Coronary artery (tissue), 2 donors: Measurements from ENCODE around the gene KRT14.
"Not testable (repeated sequence)": the region's sequence is repeated elsewhere in the genome, so short reads cannot be mapped to it uniquely, and the experiment has no call there.

ENCODE experiments used
- DNase-seq: peaks from one replicate; pipeline ENCODE4 v3.0.0-alpha.2; 2017; ENCODE audit warnings: low spot score
- H3K27ac ChIP-seq, 2 donors: fragments of 200-600 bp; sonication (generic); one replicate each; pipeline ENCODE4 v1.5.1; 2016 to 2019
- H3K4me3 ChIP-seq: fragments of 200-600 bp; sonication (generic); 2 replicates; pipeline ENCODE4 v1.5.1; 2016; ENCODE audit warnings: mild to moderate bottlenecking, moderate library complexity
- CTCF ChIP-seq: fragments of 200-600 bp; sonication (generic); IDR thresholded peaks from one replicate; pipeline ENCODE4 v1.5.1; 2019; ENCODE audit warnings: antibody characterized with exemption

Gene KRT14

GRCh38 chr17:41625602-41626001, 38.9 kb upstream of the KRT14 start:
- Histone ChIP-seq H3K27ac (peak overlapping the region in 1 of 2 donors; percentile 9), H3K4me3 (no peak overlapping the region)
- TF ChIP-seq CTCF = no peak
- no peak for DNase-seq

- H3K27ac ChIP-seq = peak within 1 kb of the TSS in 1 of 2 donors; percentile 9
- DNase-seq = no peak
- no peak for TF ChIP-seq CTCF
- no peak within 1 kb of the TSS for H3K4me3 ChIP-seq
These were observed 37.8 kb upstream of the KRT14 start, which contains the start of gene KRT17 for GRCh38 chr17:41624208-41625101. Gene KRT17, minus strand, starts transcription at chr17:41624575. Its CDS starts 66 bp downstream, at chr17:41624509.

GRCh38 chr17:41623184-41623861, 36.6 kb upstream of the KRT14 start:
- not testable (repeated sequence) for H3K27ac ChIP-seq, H3K4me3 ChIP-seq, DNase-seq

- H3K27ac ChIP-seq, DNase-seq, H3K4me3 ChIP-seq: not testable (repeated sequence)
These were observed 35.9 kb upstream of the KRT14 start for GRCh38 chr17:41622340-41623183.

GRCh38 chr17:41621916-41622315, 35.2 kb upstream of the KRT14 start:
- no peak overlapping the region for H3K4me3 ChIP-seq
- no peak for TF ChIP-seq CTCF
- no peak for DNase-seq
- no peak overlapping the region for H3K27ac ChIP-seq

GRCh38 chr17:41621435-41621817, 34.7 kb upstream of the KRT14 start:
- not testable (repeated sequence) for DNase-seq, H3K27ac ChIP-seq

GRCh38 chr17:41620583-41621434, 34.1 kb upstream of the KRT14 start:
- Histone ChIP-seq H3K27ac (no peak overlapping the region), H3K4me3 (no peak overlapping the region)
- DNase-seq = no peak
- TF ChIP-seq CTCF = no peak

More at GRCh38 chr17:41621435-41621817, 34.7 kb upstream of the KRT14 start:
- H3K4me3 ChIP-seq = not testable (repeated sequence)

- not testable (repeated sequence) for H3K4me3 ChIP-seq, DNase-seq, H3K27ac ChIP-seq
These were observed 33.4 kb upstream of the KRT14 start for GRCh38 chr17:41619927-41620582.
